GM12878 (cell line): ENCODE data around the gene RPGR. TPM values are rescaled to one million over a fixed set of nuclear protein-coding genes. Genes with fewer than 3 reads are reported as not detected.

ENCODE experiments used
- ATAC-seq: fragments of 200-7000 bp; cut with Tn5 transposase; 3 replicates; pipeline ENCODE4 v1.9.1; 2020; ENCODE audit warnings: mild to moderate bottlenecking, moderate library complexity
- BruUV-seq: library from RNA; stranded (reverse); fragments of 400-500 nt; replicated peaks from 2 replicates; lab custom pipeline; 2021; lab: Mats Ljungman, UMichigan
- CTCF ChIA-PET: fragments of 300-600 bp; sonication (Branson Sonifier 250); formaldehyde crosslinking; extraction: SDS; loops from one replicate; lab custom pipeline; 2021; ENCODE audit warnings: inconsistent platforms; lab: Yijun Ruan, JAX
- POLR2A ChIA-PET: fragments of 350-600 bp; formaldehyde crosslinking; extraction: SDS; loops from one replicate; lab custom pipeline; 2021; ENCODE audit warnings: inconsistent platforms; lab: Charles Lee
- RAD21 ChIA-PET: fragments of 300-600 bp; sonication (Branson Sonifier 250); formaldehyde crosslinking; loops from one replicate; lab custom pipeline; 2023; ENCODE audit warnings: antibody characterized with exemption; ENCODE audit not compliant: unreplicated experiment; lab: Charles Lee
- SMC1A ChIA-PET: fragments of 300-600 bp; sonication (Branson Sonifier 250); formaldehyde crosslinking; loops from one replicate; lab custom pipeline; 2023; ENCODE audit not compliant: unreplicated experiment, uncharacterized antibody; lab: Charles Lee
- DNase-seq: peaks from one replicate; pipeline ENCODE4 v3.0.0-alpha.2; 2011; ENCODE audit warnings: low read depth, low spot score
- FAIRE-seq: peaks from 3 replicates; lab custom pipeline; 2011; peaks lifted over from hg19 to GRCh38; lab: Jason Lieb, UNC
- H2AFZ ChIP-seq: 2 replicates; pipeline ENCODE4 v1.6.0; 2011; ENCODE audit warnings: low read depth, low read length, control low read depth; ENCODE audit not compliant: control insufficient read depth
- H3K27ac ChIP-seq: 2 replicates; pipeline ENCODE4 v1.5.1; 2011; ENCODE audit warnings: control low read depth; ENCODE audit not compliant: control insufficient read depth, insufficient read depth
- H3K27me3 ChIP-seq, 2 experiments: replicated peaks in 1 of 2; 2 replicates each; pipeline versions ENCODE4 v1.6.0 to v1.6.1; 2011; ENCODE audit warnings: low read length in 1 of 2; ENCODE audit not compliant: control insufficient read depth in 2 of 2, insufficient read depth in 2 of 2
- H3K36me3 ChIP-seq, 2 experiments: 2 replicates each; pipeline ENCODE4 v1.5.1; 2011; ENCODE audit warnings: low read length in 1 of 2; ENCODE audit not compliant: control insufficient read depth in 2 of 2, insufficient read depth in 2 of 2
- H3K4me1 ChIP-seq: 2 replicates; pipeline ENCODE4 v1.6.1; 2011; ENCODE audit warnings: mild to moderate bottlenecking, low read length, moderate library complexity, mixed read lengths; ENCODE audit not compliant: control insufficient read depth, insufficient read depth
- H3K4me2 ChIP-seq: 2 replicates; pipeline ENCODE4 v1.6.0; 2011; ENCODE audit warnings: control low read depth; ENCODE audit not compliant: control insufficient read depth, insufficient read depth
- H3K4me3 ChIP-seq: fragments of 200-600 bp; sonication (generic); 2 replicates; pipeline ENCODE4 v1.5.1; 2016
- H3K79me2 ChIP-seq: 2 replicates; pipeline ENCODE4 v1.6.0; 2011; ENCODE audit warnings: low read length; ENCODE audit not compliant: control insufficient read depth, insufficient read depth
- H3K9ac ChIP-seq: 2 replicates; pipeline ENCODE4 v1.8.0; 2011; ENCODE audit warnings: low read length, control low read depth, mixed read lengths; ENCODE audit not compliant: control insufficient read depth, insufficient read depth
- H3K9me3 ChIP-seq: replicated peaks from 3 replicates; pipeline ENCODE4 v1.5.1; 2011; ENCODE audit warnings: mild to moderate bottlenecking, low read length; ENCODE audit not compliant: control insufficient read depth, insufficient read depth
- H4K20me1 ChIP-seq: 2 replicates; pipeline ENCODE4 v1.6.0; 2011; ENCODE audit not compliant: control insufficient read depth, insufficient read depth
- CBX5 ChIP-seq: sonication (generic); IDR thresholded peaks from 2 replicates; pipeline ENCODE4 v1.6.1; 2016; ENCODE audit warnings: low read depth, moderate library complexity, mild to moderate bottlenecking, inconsistent platforms
- ESRRA ChIP-seq: IDR thresholded peaks from 2 replicates; pipeline ENCODE4 v1.6.1; 2012; ENCODE audit warnings: mild to moderate bottlenecking, low read length, improper control_type of control experiment
- NFIC ChIP-seq: IDR thresholded peaks from 2 replicates; pipeline ENCODE4 v1.6.1; 2012; ENCODE audit warnings: low read depth, mild to moderate bottlenecking, inconsistent platforms, low read length, moderate library complexity
- PAX8 ChIP-seq: fragments of 450-650 bp; IDR thresholded peaks from 2 replicates; pipeline ENCODE4 v1.6.1; 2017; ENCODE audit warnings: mild to moderate bottlenecking, moderate library complexity
- RB1 ChIP-seq: fragments of 450-650 bp; formaldehyde crosslinking; IDR thresholded peaks from 2 replicates; pipeline ENCODE4 v1.6.1; 2017; ENCODE audit warnings: mild to moderate bottlenecking, borderline replicate concordance
- TCF3 ChIP-seq: IDR thresholded peaks from 2 replicates; pipeline ENCODE4 v1.6.1; 2012; ENCODE audit warnings: low read depth, mild to moderate bottlenecking, low read length, borderline replicate concordance; ENCODE audit not compliant: insufficient read depth
- WRNIP1 ChIP-seq: IDR thresholded peaks from 2 replicates; pipeline ENCODE4 v1.6.1; 2011; ENCODE audit warnings: low read depth, low read length, improper control_type of control experiment, borderline replicate concordance
- whole genome bisulfite sequencing: methylation state at CpG from one replicate; pipeline ENCODE4 v1.1.6; 2016; ENCODE audit warnings: low lambda C conversion rate; ENCODE audit not compliant: insufficient replicate concordance, insufficient coverage; ENCODE audit errors: missing lambda C conversion rate; 5-methylcytosine and 5-hydroxymethylcytosine counted together
- in situ Hi-C: fragments of 300-500 bp; cut with MboI; formaldehyde crosslinking; loops from 9 replicates; pipeline ENCODE4 v1.14.3; 2018; ENCODE audit warnings: mixed read lengths
- intact Hi-C: fragments of 100-400 bp; cut with micrococcal nuclease; formaldehyde crosslinking; loops from one replicate; pipeline ENCODE4 v1.14.2; 2022; ENCODE audit not compliant: unreplicated experiment
- polyA plus RNA-seq, 11 experiments: library from polyadenylated mRNA; depleted of rRNA in 4 of 11; unstranded in 6 of 11; stranded (reverse) in 5 of 11; fragments of >200 nt; fragmentation: Nextera tagmentation in 4 of 11; fragmentation: Illumina TruSeq in 1 of 11; extraction: Ambion mirVana in 4 of 11; extraction: Trizol in 1 of 11; gene quantifications; 1 replicate in 1 of 11; 2 replicates in 10 of 11; pipeline versions ENCODE4 v1.2.1 to v1.2.3, GENCODE V29; 2011 to 2016; ENCODE audit warnings: inconsistent platforms in 2 of 11, missing spikeins in 2 of 11, low read depth in 1 of 11
- total RNA-seq, 4 experiments: library from RNA; depleted of rRNA in 3 of 4; stranded (reverse); fragments of >200 nt in 3 of 4; fragmentation: Illumina TruSeq in 1 of 4; extraction: Trizol in 1 of 4; gene quantifications; 2 replicates each; pipeline versions ENCODE4 v1.2.1 to v1.2.3, GENCODE V29; 2013 to 2021
- TF ChIP-seq, protein P1 (sequence below): fragments of 450-650 bp; IDR thresholded peaks from 2 replicates; pipeline ENCODE4 v1.6.1; 2017; ENCODE audit warnings: mild to moderate bottlenecking, low read depth, inconsistent platforms; ENCODE audit not compliant: poor library complexity, severe bottlenecking
- TF ChIP-seq, protein P2 (sequence below): fragments of 450-650 bp; formaldehyde crosslinking; IDR thresholded peaks from 2 replicates; pipeline ENCODE4 v1.4.0; 2020; ENCODE audit warnings: mild to moderate bottlenecking, moderate library complexity
- TF ChIP-seq, protein P3 (sequence below): fragments of 450-650 bp; IDR thresholded peaks from 2 replicates; pipeline ENCODE4 v1.6.1; 2017; ENCODE audit warnings: mild to moderate bottlenecking, moderate library complexity
- TF ChIP-seq, protein P4 (sequence below): fragments of 450-650 bp; IDR thresholded peaks from 2 replicates; pipeline ENCODE4 v1.6.1; 2017; ENCODE audit warnings: antibody characterized with exemption, mild to moderate bottlenecking, moderate library complexity

Gene RPGR
- total and polyA plus RNA-seq, 10 of the 15 experiments (the other 5 are each of a cell fraction or from before 2014, with no cell fraction given), result 5.5 to 13.4 (median 7.6) TPM

DNA sequence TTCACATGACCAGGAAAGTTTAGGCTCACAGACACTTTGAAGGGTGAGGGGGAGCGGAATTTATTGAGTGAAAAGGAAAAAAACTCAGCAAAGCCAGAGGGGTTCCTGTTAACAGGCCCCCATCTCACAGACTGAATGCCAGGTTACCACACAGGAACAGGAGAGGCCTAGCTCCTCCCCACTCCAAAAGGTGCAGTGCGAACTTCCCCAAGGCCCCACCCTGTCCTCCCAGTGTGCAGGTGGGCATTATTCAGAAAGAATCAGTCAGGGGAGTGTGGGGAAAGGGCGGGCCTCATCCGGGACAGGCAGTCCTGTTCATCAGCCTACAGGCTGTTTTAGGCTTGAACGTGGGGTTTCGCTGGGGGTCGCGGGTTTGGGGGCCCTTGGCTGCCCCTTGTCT lies 29.1 kb upstream of the RPGR start:
- RAD21 ChIA-PET, result no interaction called here
- intact Hi-C loops, result no loop called here
- no peak for ATAC-seq
- H3K9me3 ChIP-seq, result no peaks in the 10 kb centered on the region
- no peaks in the 10 kb centered on the region for H4K20me1 ChIP-seq
- SMC1A ChIA-PET, result no interaction called here
- no peaks in the 10 kb centered on the region for H3K4me1 ChIP-seq
- H3K79me2 ChIP-seq, result no peaks in the 10 kb centered on the region
- no TSS peak for BruUV-seq
- H3K9ac ChIP-seq, result no peak overlapping the region
- CTCF ChIA-PET, result interaction anchor here (0.7 kb wide), 1 partner anchor 301 kb away, joined by 3 read pairs; no protein-coding TSS in a partner anchor
- H3K27me3 ChIP-seq, result no peaks in the 10 kb centered on the region; a peak in 2 of 4 replicates
- DNase-seq, result no peak
- in situ Hi-C loops, result no loop called here
- H2AFZ ChIP-seq, result no peak overlapping the region
- WGBS, result 26% methylated on average over 8 of the region's 8 CpGs
- H3K27ac ChIP-seq, result no peak overlapping the region
- H3K36me3 ChIP-seq, result no peaks in the 10 kb centered on the region
- FAIRE-seq, result no peak
- H3K4me3 ChIP-seq, result no peak overlapping the region
- H3K4me2 ChIP-seq, result no peak overlapping the region
- POLR2A ChIA-PET, result no interaction called here
- TF ChIP-seq PAX8 (no peak), NFIC (no peak), ESRRA (no peak), RB1 (no peak), WRNIP1 (no peak), TCF3 (no peak), CBX5 (no peak)
- TF ChIP-seq, protein P1, sequence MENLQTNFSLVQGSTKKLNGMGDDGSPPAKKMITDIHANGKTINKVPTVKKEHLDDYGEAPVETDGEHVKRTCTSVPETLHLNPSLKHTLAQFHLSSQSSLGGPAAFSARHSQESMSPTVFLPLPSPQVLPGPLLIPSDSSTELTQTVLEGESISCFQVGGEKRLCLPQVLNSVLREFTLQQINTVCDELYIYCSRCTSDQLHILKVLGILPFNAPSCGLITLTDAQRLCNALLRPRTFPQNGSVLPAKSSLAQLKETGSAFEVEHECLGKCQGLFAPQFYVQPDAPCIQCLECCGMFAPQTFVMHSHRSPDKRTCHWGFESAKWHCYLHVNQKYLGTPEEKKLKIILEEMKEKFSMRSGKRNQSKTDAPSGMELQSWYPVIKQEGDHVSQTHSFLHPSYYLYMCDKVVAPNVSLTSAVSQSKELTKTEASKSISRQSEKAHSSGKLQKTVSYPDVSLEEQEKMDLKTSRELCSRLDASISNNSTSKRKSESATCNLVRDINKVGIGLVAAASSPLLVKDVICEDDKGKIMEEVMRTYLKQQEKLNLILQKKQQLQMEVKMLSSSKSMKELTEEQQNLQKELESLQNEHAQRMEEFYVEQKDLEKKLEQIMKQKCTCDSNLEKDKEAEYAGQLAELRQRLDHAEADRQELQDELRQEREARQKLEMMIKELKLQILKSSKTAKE, result no peak
- TF ChIP-seq, protein P2, sequence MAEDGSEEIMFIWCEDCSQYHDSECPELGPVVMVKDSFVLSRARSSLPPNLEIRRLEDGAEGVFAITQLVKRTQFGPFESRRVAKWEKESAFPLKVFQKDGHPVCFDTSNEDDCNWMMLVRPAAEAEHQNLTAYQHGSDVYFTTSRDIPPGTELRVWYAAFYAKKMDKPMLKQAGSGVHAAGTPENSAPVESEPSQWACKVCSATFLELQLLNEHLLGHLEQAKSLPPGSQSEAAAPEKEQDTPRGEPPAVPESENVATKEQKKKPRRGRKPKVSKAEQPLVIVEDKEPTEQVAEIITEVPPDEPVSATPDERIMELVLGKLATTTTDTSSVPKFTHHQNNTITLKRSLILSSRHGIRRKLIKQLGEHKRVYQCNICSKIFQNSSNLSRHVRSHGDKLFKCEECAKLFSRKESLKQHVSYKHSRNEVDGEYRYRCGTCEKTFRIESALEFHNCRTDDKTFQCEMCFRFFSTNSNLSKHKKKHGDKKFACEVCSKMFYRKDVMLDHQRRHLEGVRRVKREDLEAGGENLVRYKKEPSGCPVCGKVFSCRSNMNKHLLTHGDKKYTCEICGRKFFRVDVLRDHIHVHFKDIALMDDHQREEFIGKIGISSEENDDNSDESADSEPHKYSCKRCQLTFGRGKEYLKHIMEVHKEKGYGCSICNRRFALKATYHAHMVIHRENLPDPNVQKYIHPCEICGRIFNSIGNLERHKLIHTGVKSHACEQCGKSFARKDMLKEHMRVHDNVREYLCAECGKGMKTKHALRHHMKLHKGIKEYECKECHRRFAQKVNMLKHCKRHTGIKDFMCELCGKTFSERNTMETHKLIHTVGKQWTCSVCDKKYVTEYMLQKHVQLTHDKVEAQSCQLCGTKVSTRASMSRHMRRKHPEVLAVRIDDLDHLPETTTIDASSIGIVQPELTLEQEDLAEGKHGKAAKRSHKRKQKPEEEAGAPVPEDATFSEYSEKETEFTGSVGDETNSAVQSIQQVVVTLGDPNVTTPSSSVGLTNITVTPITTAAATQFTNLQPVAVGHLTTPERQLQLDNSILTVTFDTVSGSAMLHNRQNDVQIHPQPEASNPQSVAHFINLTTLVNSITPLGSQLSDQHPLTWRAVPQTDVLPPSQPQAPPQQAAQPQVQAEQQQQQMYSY (CRISPR knock-in tag), result no peak
- TF ChIP-seq, protein P3, sequence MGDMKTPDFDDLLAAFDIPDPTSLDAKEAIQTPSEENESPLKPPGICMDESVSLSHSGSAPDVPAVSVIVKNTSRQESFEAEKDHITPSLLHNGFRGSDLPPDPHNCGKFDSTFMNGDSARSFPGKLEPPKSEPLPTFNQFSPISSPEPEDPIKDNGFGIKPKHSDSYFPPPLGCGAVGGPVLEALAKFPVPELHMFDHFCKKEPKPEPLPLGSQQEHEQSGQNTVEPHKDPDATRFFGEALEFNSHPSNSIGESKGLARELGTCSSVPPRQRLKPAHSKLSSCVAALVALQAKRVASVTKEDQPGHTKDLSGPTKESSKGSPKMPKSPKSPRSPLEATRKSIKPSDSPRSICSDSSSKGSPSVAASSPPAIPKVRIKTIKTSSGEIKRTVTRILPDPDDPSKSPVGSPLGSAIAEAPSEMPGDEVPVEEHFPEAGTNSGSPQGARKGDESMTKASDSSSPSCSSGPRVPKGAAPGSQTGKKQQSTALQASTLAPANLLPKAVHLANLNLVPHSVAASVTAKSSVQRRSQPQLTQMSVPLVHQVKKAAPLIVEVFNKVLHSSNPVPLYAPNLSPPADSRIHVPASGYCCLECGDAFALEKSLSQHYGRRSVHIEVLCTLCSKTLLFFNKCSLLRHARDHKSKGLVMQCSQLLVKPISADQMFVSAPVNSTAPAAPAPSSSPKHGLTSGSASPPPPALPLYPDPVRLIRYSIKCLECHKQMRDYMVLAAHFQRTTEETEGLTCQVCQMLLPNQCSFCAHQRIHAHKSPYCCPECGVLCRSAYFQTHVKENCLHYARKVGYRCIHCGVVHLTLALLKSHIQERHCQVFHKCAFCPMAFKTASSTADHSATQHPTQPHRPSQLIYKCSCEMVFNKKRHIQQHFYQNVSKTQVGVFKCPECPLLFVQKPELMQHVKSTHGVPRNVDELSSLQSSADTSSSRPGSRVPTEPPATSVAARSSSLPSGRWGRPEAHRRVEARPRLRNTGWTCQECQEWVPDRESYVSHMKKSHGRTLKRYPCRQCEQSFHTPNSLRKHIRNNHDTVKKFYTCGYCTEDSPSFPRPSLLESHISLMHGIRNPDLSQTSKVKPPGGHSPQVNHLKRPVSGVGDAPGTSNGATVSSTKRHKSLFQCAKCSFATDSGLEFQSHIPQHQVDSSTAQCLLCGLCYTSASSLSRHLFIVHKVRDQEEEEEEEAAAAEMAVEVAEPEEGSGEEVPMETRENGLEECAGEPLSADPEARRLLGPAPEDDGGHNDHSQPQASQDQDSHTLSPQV, result no peak
- TF ChIP-seq, protein P4, sequence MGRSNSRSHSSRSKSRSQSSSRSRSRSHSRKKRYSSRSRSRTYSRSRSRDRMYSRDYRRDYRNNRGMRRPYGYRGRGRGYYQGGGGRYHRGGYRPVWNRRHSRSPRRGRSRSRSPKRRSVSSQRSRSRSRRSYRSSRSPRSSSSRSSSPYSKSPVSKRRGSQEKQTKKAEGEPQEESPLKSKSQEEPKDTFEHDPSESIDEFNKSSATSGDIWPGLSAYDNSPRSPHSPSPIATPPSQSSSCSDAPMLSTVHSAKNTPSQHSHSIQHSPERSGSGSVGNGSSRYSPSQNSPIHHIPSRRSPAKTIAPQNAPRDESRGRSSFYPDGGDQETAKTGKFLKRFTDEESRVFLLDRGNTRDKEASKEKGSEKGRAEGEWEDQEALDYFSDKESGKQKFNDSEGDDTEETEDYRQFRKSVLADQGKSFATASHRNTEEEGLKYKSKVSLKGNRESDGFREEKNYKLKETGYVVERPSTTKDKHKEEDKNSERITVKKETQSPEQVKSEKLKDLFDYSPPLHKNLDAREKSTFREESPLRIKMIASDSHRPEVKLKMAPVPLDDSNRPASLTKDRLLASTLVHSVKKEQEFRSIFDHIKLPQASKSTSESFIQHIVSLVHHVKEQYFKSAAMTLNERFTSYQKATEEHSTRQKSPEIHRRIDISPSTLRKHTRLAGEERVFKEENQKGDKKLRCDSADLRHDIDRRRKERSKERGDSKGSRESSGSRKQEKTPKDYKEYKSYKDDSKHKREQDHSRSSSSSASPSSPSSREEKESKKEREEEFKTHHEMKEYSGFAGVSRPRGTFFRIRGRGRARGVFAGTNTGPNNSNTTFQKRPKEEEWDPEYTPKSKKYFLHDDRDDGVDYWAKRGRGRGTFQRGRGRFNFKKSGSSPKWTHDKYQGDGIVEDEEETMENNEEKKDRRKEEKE, result no peak
